Astrocyte of the cerebellum (primary cell): ENCODE measurements around the gene LHFPL5.

Experiments
- DNase-seq: peaks from one replicate; pipeline ENCODE4 v3.0.0-alpha.2; 2011; ENCODE audit warnings: low read depth
- H3K4me3 ChIP-seq: 2 replicates; pipeline ENCODE4 v1.5.1; 2011; ENCODE audit warnings: mild to moderate bottlenecking, low read depth, low read length, moderate library complexity
- CTCF ChIP-seq: IDR thresholded peaks from 2 replicates; pipeline ENCODE4 v1.5.1; 2012; ENCODE audit warnings: low read length, low read depth, moderate library complexity, mild to moderate bottlenecking; ENCODE audit errors: missing control alignments
- in situ Hi-C: cut with HindIII; loops from 2 replicates; pipeline ENCODE4 v1.10.0; 2017; ENCODE audit warnings: low sequenced_read_pairs

Gene LHFPL5

GRCh38 chr6:35774116-35774794 is 30.9 kb upstream of the LHFPL5 start:
- no peak for TF ChIP-seq CTCF
- DNase-seq: no peak
- in situ Hi-C loops: no loop called here
- no peak overlapping the region for H3K4me3 ChIP-seq

- peak; percentile 4 for DNase-seq
- no peak overlapping the region for H3K4me3 ChIP-seq
- in situ Hi-C loops: no loop called here
- no peak for TF ChIP-seq CTCF
These were observed 30.1 kb upstream of the LHFPL5 start for GRCh38 chr6:35775031-35775430.

GRCh38 chr6:35776364-35777215 is 28.6 kb upstream of the LHFPL5 start, which contains the start of gene CLPSL2:
Gene CLPSL2 (plus strand): TSS chr6:35776598. CDS start chr6:35776619, 21 bp downstream.
- DNase-seq: no peak
- TF ChIP-seq CTCF: no peak
- in situ Hi-C loops: no loop called here
- peak within 1 kb of the TSS; percentile 44 for H3K4me3 ChIP-seq

GRCh38 chr6:35777356-35778102 is 27.6 kb upstream of the LHFPL5 start:
- H3K4me3 ChIP-seq: no peak overlapping the region
- TF ChIP-seq CTCF: no peak
- in situ Hi-C loops: no loop called here
- DNase-seq: no peak

- no peak overlapping the region for H3K4me3 ChIP-seq
- in situ Hi-C loops: no loop called here
- no peak for TF ChIP-seq CTCF
- DNase-seq: no peak
These were observed 26.7 kb upstream of the LHFPL5 start for GRCh38 chr6:35778437-35778836.

- no peak within 1 kb of the TSS for H3K4me3 ChIP-seq
- no peak for DNase-seq
- no peak for TF ChIP-seq CTCF
- in situ Hi-C loops: no loop called here
These were observed 24.4 kb upstream of the LHFPL5 start, which contains the start of gene CLPSL1 for GRCh38 chr6:35780719-35781118. Gene CLPSL1 (plus strand): TSS chr6:35781019. CDS start chr6:35781111, 92 bp downstream.
